Measurements from ENCODE around the gene RBM18. TPM values are rescaled to one million over a fixed set of nuclear protein-coding genes. Genes with fewer than 3 reads are reported as not detected.

The RBM18 gene
- total RNA-seq, 4 donors from 2014 or later = 8.1 to 18.8 (median 10.1) TPM

DNA sequence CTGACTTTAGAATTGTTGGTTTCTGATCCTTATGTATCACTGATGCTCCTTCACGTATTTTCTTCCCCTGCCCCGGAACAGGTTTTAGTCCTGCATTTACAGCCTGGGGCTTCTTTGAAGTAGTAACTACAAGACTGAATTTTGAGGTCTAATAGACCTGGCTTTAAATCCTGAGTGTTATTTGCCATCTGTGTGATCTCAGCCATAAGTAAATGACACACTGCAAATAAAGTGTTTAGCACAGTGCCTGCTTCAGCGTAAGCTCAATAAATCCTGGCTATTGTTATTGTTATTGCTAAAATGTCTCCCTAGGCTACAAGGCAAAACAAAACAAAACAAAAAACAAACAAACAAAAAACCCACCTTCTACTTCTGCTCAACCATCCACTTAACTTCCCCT lies 20.3 kb downstream of the RBM18 start:
- TF ChIP-seq, protein P1, sequence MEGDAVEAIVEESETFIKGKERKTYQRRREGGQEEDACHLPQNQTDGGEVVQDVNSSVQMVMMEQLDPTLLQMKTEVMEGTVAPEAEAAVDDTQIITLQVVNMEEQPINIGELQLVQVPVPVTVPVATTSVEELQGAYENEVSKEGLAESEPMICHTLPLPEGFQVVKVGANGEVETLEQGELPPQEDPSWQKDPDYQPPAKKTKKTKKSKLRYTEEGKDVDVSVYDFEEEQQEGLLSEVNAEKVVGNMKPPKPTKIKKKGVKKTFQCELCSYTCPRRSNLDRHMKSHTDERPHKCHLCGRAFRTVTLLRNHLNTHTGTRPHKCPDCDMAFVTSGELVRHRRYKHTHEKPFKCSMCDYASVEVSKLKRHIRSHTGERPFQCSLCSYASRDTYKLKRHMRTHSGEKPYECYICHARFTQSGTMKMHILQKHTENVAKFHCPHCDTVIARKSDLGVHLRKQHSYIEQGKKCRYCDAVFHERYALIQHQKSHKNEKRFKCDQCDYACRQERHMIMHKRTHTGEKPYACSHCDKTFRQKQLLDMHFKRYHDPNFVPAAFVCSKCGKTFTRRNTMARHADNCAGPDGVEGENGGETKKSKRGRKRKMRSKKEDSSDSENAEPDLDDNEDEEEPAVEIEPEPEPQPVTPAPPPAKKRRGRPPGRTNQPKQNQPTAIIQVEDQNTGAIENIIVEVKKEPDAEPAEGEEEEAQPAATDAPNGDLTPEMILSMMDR (IDR thresholded peaks at IDR 0.05; ENCODE audit: low read depth) = no peak

DNA sequence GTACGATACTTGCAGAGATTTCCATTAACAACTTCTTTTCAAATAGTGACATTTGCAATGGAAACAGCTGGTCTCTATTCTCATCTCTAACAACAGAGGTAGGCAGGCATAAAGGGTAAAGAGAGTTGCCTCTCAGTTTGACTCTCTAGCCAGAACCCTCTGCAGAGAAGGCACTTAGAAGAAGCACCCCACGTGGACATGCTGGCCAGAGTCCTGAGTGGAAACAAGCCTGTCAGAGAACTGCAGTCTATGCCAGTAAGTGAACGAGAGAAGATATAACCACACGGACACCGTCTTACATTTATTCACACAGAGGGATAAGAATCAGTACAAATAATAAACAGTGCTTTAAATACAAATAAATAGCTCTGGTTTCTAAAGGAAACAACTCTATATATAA lies 24.9 kb downstream of the RBM18 start:
- TF ChIP-seq, protein P1 (IDR thresholded peaks at IDR 0.05; ENCODE audit: low read depth) = no peak

DNA sequence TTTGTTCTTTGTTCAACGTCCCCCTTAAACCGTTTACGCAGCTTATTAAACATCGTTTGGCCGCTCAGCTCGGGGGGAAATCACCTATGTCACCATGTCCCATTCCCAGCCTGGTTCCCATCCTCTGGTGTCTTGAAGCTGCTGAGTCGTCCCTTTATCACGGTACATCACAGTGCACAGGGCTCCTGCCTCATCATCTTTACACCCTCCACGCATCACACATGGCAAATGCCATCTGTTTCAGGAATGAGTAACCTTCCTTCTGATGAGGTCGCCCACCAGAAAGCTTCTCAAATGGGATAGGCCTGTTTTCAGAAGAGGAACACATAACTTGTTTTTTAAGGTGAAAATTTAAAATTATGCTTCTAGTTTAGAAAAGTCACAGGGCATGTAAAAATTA lies 28.0 kb downstream of the RBM18 start:
- TF ChIP-seq, protein P1 (IDR thresholded peaks at IDR 0.05; ENCODE audit: low read depth) = no peak

DNA sequence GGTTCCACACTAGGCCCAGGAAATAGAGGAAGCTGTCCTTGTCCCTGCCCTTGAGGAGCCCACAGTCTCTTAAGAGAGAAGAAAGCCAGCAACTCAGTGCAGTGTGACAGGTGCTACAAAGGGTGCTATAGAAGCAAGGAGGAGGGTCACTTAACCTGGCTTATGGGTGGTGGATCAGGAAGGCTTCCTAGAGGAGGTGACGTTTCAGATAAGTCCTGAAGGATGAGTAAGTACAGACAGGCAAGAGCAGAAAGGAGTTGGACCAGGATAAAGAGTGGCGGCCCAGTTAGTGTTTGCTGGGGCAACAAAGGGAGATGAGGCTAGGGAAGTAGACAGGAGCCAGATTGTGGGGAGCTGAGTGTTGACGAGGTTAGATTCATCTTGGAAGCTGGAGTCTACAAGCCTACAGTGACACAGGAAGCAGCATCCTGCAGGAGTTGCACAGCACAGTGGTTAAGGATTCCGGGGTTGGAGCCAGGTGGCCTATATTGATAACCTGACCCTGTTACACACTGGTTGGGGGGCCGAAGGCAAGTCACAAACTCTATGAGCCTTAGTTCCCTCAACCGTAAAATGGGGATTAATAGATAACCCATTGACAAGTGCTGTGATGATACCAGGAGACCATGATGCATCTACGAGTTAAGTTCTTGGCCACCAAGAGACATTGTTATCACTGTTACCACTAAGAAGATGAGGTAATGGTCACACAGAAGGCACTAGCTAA lies 30.5 kb downstream of the RBM18 start:
- TF ChIP-seq, protein P1 (IDR thresholded peaks at IDR 0.05; ENCODE audit: low read depth) = no peak

DNA sequence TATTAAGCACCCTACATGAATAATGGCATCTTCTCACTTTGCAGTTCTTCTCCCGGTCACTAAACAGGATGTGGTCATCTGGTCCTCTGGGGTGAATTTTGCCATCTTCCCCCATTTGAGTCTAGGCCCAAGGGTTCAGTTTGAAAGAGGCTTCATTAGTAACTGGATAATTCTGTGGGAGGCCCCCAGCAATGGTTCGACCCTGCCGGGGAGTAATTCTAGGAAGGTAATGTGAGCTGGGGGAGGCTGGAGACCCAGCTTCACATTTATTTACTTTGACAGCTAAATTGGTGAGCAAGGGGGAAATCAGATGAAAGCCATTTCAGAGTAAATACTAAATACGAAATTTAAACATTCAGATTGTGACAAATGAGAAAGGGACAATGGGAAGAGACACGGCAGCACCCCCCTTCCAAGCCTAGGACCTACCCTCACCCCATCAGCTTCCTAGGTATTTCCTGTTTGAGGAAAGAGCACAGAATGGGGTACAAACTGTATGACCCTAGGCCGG lies 31.8 kb downstream of the RBM18 start:
- TF ChIP-seq, protein P1 (IDR thresholded peaks at IDR 0.05; ENCODE audit: low read depth) = no peak

DNA sequence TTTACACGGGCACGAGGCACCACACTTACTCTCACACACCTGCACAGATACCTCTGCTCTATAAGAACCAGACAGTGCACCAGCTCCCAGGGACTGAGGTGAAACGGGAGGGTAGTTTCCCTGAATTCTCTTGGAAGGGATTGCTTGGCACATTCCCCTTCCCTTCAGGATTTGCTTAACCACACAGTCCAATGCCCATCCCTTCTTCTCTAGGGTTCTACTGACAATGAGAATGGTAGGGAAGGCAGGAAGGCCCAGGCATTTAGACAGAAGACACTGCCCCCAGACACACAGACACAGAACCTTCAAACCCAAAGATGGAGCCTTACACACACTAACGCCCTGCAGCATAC lies 35.2 kb downstream of the RBM18 start:
- TF ChIP-seq, protein P1 (IDR thresholded peaks at IDR 0.05; ENCODE audit: low read depth) = no peak

DNA sequence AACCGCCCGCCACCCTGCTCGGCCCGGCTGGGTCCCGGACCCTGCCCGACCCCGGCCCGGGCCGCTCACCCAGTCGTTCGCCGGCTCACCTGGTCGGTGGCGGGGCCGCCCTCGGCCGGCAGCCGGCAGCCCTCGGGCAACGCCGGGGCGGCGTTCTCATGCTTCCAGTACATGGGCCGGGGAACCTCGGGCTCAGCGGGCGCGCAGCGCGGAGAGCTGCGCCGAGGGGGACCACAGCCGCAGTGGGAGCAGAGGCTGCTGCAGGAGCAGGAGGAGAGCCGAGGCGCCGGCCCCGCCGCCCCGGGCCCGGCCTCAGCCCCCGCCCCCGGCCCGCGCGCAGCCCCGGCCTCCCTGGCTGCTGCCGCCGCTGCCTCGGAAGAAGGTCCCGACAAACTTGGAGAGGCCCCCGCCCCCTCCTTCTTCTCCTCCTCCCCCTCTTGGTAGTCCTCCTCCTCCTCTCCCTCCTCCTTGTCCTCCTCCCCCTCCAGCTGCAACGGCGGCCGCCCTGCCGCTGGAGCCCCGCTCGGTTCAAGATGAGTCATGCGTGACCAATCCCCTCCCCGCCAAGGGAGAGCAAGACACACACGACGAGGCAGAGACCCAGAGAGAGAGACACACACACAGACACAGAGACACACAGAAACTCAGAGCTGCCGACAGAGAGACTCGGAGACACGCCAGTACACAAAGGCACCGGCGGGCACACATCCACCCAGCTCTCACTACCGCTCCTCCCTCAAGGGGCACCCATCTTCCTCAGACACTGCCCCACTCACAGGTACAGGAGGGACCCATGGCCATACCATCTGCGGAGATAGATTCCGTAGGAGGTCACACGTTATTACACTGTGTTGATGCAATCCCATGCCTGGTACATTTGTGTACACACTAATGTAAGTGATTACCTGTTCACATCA lies 35.8 kb downstream of the RBM18 start, which contains the start of gene LHX6:
LHX6 (minus strand) TSS at position 390 of the 917 bp plus-strand sequence; CDS start at position 173, 217 bp downstream.
- TF ChIP-seq, protein P1 (IDR thresholded peaks at IDR 0.05; ENCODE audit: low read depth) = no peak
